GM12891 (cell line): ENCODE results near the gene ZDHHC11B.
"Not testable (repeated sequence)": the region's sequence is repeated elsewhere in the genome, so short reads cannot be mapped to it uniquely, and the experiment has no call there.

Experiments used
- PAX5 ChIP-seq: IDR thresholded peaks from 2 replicates; pipeline ENCODE4 v1.6.1; 2011; ENCODE audit warnings: low read length, moderate library complexity, mild to moderate bottlenecking; ENCODE audit not compliant: insufficient read depth, severe bottlenecking
- POLR2A ChIP-seq: IDR thresholded peaks from 2 replicates; pipeline ENCODE4 v1.6.1; 2011; ENCODE audit warnings: low read depth, low read length, control low read depth
- POLR2AphosphoS5 ChIP-seq: IDR thresholded peaks from 2 replicates; pipeline ENCODE4 v1.6.1; 2011; ENCODE audit warnings: low read depth, low read length, control low read depth
- POU2F2 ChIP-seq: IDR thresholded peaks from 2 replicates; pipeline ENCODE4 v1.6.1; 2011; ENCODE audit warnings: low read depth, mild to moderate bottlenecking, control low read depth, low read length, moderate library complexity
- SPI1 ChIP-seq: IDR thresholded peaks from 2 replicates; pipeline ENCODE4 v1.6.1; 2011; ENCODE audit warnings: low read depth, low read length, control low read depth

DNA sequence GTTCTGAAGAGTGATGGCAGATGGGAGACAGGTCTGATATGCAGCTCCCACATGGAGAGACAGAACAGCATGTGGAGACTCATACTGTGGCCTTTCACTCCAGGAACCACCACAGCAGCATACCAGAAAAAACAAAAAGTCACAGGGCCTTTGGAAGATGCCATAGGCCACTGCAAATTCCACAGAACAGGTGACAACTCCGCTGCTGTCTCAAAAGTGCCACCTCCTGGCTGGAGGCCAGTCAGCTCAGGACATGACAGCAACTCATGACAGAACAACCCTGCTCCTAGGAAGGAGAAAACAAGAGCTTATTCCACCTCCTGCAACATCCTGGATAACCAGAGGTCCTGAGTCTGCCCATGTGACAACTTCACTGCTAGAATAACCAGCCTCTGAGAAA is 41.0 kb upstream of the ZDHHC11B start:
- TF ChIP-seq SPI1, POLR2A, POLR2AphosphoS5, PAX5, POU2F2: not testable (repeated sequence)
